Ishikawa (cell line): ENCODE measurements around the gene BCO1.

ENCODE experiments used
- CREB1 ChIP-seq: IDR thresholded peaks from 2 replicates; pipeline ENCODE4 v1.6.1; 2012; ENCODE audit warnings: low read depth
- EP300 ChIP-seq: IDR thresholded peaks from 2 replicates; pipeline ENCODE4 v1.6.1; 2012; ENCODE audit warnings: borderline replicate concordance
- TF ChIP-seq, protein P1 (sequence below): IDR thresholded peaks from 2 replicates; pipeline ENCODE4 v1.6.1; 2012; ENCODE audit warnings: low read depth, mild to moderate bottlenecking

DNA sequence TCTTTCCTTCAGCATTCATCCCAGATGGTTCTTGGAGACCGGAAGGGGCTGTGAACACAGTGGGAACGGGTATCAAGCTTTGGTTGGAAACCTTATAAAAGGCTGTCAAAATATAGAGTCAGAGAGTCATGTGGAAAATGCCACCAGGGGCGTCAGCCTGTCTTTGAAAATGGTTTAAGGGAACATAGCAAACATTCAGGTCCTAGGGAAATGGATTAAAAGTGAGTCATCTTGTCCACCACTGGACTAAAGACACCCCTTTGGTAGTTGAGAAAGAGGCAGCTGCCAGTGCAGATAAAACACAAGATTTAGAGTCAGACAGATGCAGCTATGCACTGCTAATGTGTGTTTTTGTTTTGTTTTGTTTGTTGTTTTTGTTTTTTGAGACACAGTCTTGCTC, 47.8 kb upstream of the BCO1 start:
- no peak for TF ChIP-seq EP300
- TF ChIP-seq, protein P1, sequence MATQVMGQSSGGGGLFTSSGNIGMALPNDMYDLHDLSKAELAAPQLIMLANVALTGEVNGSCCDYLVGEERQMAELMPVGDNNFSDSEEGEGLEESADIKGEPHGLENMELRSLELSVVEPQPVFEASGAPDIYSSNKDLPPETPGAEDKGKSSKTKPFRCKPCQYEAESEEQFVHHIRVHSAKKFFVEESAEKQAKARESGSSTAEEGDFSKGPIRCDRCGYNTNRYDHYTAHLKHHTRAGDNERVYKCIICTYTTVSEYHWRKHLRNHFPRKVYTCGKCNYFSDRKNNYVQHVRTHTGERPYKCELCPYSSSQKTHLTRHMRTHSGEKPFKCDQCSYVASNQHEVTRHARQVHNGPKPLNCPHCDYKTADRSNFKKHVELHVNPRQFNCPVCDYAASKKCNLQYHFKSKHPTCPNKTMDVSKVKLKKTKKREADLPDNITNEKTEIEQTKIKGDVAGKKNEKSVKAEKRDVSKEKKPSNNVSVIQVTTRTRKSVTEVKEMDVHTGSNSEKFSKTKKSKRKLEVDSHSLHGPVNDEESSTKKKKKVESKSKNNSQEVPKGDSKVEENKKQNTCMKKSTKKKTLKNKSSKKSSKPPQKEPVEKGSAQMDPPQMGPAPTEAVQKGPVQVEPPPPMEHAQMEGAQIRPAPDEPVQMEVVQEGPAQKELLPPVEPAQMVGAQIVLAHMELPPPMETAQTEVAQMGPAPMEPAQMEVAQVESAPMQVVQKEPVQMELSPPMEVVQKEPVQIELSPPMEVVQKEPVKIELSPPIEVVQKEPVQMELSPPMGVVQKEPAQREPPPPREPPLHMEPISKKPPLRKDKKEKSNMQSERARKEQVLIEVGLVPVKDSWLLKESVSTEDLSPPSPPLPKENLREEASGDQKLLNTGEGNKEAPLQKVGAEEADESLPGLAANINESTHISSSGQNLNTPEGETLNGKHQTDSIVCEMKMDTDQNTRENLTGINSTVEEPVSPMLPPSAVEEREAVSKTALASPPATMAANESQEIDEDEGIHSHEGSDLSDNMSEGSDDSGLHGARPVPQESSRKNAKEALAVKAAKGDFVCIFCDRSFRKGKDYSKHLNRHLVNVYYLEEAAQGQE, result no peak
- TF ChIP-seq CREB1, result no peak
